Measurements from ENCODE around the gene S100A6. TPM values are rescaled to one million over a fixed set of nuclear protein-coding genes. Genes with fewer than 3 reads are reported as not detected.

Gene S100A6
- polyA plus RNA-seq, 2 of the 4 experiments (the other 2 are of a cell fraction), result 898 to 3,552 TPM

DNA sequence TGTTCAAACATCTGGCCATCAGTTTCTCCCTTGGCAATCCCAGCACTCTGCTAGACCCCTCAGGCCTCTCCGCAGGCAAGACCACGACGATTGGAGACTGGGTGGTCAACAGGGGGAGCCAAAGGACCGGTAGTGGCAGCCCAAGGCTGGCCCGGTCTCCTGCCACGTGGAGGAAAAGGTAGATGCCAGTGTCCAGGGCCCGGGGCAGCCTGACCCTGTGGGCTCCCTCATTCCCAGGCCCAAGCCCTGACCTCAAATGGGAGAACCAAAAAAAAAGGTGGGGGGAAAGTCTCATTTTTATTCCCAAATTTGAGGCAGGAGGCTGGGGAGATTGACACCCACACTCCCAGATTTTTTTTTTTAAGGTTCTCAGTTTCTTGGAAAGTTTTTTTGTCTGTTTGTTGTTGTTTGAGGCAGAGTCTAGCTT is 24.8 kb downstream of the S100A6 start (continued):
- TF ChIP-seq MAX (IDR thresholded peaks at IDR 0.05) (peak; percentile 99), MAZ (IDR thresholded peaks at IDR 0.05; ENCODE audit: borderline replicate concordance, low read depth, low read length) (no peak), ATOH8 (CRISPR knock-in tag; IDR thresholded peaks at IDR 0.05; ENCODE audit: low read depth) (0 out of 2 replicates have a peak, but pooled peaks have one; percentile 51), MAFK (IDR thresholded peaks at IDR 0.05; ENCODE audit: partially characterized antibody) (no peak), EHF (CRISPR knock-in tag; IDR thresholded peaks at IDR 0.05) (no peak), BHLHE40 (IDR thresholded peaks at IDR 0.05; ENCODE audit: low read depth, low read length) (no peak), FOSL2 (IDR thresholded peaks at IDR 0.05) (no peak), FOSL2 (CRISPR knock-in tag; IDR thresholded peaks at IDR 0.05) (no peak), RAD21 (conservative IDR thresholded peaks at IDR 0.05 in 1 of 2, IDR thresholded peaks at IDR 0.05 in 1 of 2) (peak; percentile 99 to 100), SMC3 (IDR thresholded peaks at IDR 0.05) (peak; percentile 97), POLR2AphosphoS2 (conservative IDR thresholded peaks at IDR 0.05; ENCODE audit: low read length) (no peak), RFX5 (IDR thresholded peaks at IDR 0.05) (no peak), HOXA7 (CRISPR knock-in tag; IDR thresholded peaks at IDR 0.05) (no peak)
- TF ChIP-seq, protein P1, sequence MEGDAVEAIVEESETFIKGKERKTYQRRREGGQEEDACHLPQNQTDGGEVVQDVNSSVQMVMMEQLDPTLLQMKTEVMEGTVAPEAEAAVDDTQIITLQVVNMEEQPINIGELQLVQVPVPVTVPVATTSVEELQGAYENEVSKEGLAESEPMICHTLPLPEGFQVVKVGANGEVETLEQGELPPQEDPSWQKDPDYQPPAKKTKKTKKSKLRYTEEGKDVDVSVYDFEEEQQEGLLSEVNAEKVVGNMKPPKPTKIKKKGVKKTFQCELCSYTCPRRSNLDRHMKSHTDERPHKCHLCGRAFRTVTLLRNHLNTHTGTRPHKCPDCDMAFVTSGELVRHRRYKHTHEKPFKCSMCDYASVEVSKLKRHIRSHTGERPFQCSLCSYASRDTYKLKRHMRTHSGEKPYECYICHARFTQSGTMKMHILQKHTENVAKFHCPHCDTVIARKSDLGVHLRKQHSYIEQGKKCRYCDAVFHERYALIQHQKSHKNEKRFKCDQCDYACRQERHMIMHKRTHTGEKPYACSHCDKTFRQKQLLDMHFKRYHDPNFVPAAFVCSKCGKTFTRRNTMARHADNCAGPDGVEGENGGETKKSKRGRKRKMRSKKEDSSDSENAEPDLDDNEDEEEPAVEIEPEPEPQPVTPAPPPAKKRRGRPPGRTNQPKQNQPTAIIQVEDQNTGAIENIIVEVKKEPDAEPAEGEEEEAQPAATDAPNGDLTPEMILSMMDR (IDR thresholded peaks at IDR 0.05), result peak; percentile 94

DNA sequence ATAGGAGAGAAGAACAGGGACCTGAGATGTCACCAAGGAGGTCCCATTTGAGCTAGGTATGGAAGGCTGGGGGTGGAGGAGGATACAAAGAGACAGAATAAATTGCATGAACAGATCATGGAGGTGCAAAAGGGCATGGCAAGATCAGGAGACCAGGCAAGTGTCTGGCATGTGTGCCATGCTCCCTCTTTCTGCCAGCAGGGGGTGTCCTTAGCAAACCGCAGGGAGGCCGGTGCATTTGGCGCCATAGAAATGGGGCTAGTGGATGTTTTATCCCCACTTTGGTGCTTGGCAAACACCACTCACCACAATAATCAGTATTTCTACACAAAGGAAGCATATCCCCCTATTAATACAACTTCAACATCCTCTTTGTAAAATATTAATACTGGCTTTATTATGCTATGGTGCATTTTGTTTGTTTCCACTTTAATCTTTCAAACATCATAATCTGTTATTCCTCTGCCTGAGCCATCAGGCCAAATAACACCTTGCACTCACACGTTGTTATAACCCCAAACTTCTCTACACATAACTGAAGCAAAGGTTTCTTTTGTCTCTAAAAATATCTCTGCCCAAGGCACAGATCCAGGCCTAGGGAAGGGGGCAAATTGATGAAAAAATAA is 25.9 kb downstream of the S100A6 start:
- Histone ChIP-seq H3K27ac (peak overlapping the region; percentile 22 to 87; a peak in 4 of 6 replicates), H3K4me3 (no peak overlapping the region), H3K4me2 (no peak overlapping the region), H3K4me1 (peaks cover 40% of the 10 kb centered on the region), H3K9me3 (no peaks in the 10 kb centered on the region)
- ATAC-seq (peak; percentile 67 to 76), DNase-seq (ENCODE audit: low read depth in 1 of 2, low spot score in 1 of 2) (peak; percentile 72 to 79), FAIRE-seq (no peak)
- ChIA-PET CTCF (interaction anchor here (0.6 to 13.0 kb wide), 45 partner anchors 9 to 763 kb away, joined by 3 to 273 read pairs (median 6); partner anchors contain the start of genes ILF2, PGLYRP4, S100A1 and S100A13), POLR2A (no interaction called here)
- 9% methylated on average over 4 of the region's 4 CpGs for WGBS (ENCODE audit: missing lambda C conversion rate)
- TF ChIP-seq, protein P2, sequence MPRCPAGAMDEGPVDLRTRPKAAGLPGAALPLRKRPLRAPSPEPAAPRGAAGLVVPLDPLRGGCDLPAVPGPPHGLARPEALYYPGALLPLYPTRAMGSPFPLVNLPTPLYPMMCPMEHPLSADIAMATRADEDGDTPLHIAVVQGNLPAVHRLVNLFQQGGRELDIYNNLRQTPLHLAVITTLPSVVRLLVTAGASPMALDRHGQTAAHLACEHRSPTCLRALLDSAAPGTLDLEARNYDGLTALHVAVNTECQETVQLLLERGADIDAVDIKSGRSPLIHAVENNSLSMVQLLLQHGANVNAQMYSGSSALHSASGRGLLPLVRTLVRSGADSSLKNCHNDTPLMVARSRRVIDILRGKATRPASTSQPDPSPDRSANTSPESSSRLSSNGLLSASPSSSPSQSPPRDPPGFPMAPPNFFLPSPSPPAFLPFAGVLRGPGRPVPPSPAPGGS (IDR thresholded peaks at IDR 0.05), result no peak
- TF ChIP-seq RNF2 (IDR thresholded peaks at IDR 0.05; ENCODE audit: borderline replicate concordance, low read depth) (no peak), FOXS1 (CRISPR knock-in tag; IDR thresholded peaks at IDR 0.05) (no peak), FOSL2 (IDR thresholded peaks at IDR 0.05) (no peak), FOSL2 (CRISPR knock-in tag; IDR thresholded peaks at IDR 0.05) (no peak), REST (IDR thresholded peaks at IDR 0.05) (no peak), PHF8 (IDR thresholded peaks at IDR 0.05; ENCODE audit: borderline replicate concordance, low read depth) (no peak), MAX (IDR thresholded peaks at IDR 0.05) (peak; percentile 76), E2F6 (IDR thresholded peaks at IDR 0.05; ENCODE audit: borderline replicate concordance, low read depth) (no peak), JUNB (IDR thresholded peaks at IDR 0.05) (no peak), SMC3 (IDR thresholded peaks at IDR 0.05) (peak; percentile 70), HOXB5 (CRISPR knock-in tag; IDR thresholded peaks at IDR 0.05) (no peak), HEYL (CRISPR knock-in tag; IDR thresholded peaks at IDR 0.05) (no peak), HDAC2 (IDR thresholded peaks at IDR 0.05) (no peak), RAD21 (conservative IDR thresholded peaks at IDR 0.05 in 1 of 2, IDR thresholded peaks at IDR 0.05 in 1 of 2) (peak; percentile 75 to 89), ATOH8 (CRISPR knock-in tag; IDR thresholded peaks at IDR 0.05; ENCODE audit: low read depth) (no peak)
- TF ChIP-seq, protein P1 (IDR thresholded peaks at IDR 0.05), result peak; percentile 84

Measured in A549 (cell line).